Renal cortex interstitium (tissue), 11 donors: Measurements from ENCODE around the gene ALG11. TPM values are rescaled to one million over a fixed set of nuclear protein-coding genes. Genes with fewer than 3 reads are reported as not detected.
"Not testable (repeated sequence)": the region's sequence is repeated elsewhere in the genome, so short reads cannot be mapped to it uniquely, and the experiment has no call there.

Experiments used
- DNase-seq, 11 donors: peaks; one replicate each; pipeline ENCODE4 v3.0.0-alpha.2; 2013; ENCODE audit warnings: low read depth in 9 of 11, low spot score in 4 of 11; ENCODE audit errors: extremely low read depth in 1 of 11
- polyA plus RNA-seq, 3 donors: library from polyadenylated mRNA; unstranded; fragments of 120-200 nt; gene quantifications; one replicate each; pipeline ENCODE4 v1.2.1, GENCODE V29; 2013; ENCODE audit not compliant: insufficient read length in 3 of 3

The ALG11 gene
- polyA plus RNA-seq, 3 donors: 28.8 to 36.8 (median 32.6) TPM

DNA sequence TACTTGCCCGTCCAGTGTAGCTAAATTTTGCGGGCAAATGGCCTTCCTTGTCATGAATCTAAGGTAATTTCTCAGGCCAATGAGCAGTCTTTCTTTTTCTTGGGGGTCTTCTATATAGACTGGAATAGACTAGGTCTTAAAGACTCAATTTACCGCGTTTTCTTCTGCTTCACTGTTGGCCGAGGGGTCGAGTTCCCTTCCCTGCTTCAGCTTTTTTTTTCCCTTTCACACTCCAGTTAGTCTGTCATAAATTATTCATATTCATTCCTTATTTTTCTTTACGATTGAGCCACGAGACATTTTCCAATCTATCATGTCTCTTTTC lies 276 bp downstream of the ALG11 start:
- no peak for DNase-seq

- no peak for DNase-seq
These were observed 4.1 kb downstream of the ALG11 start for GRCh38 chr13:52016296-52016695.

DNA sequence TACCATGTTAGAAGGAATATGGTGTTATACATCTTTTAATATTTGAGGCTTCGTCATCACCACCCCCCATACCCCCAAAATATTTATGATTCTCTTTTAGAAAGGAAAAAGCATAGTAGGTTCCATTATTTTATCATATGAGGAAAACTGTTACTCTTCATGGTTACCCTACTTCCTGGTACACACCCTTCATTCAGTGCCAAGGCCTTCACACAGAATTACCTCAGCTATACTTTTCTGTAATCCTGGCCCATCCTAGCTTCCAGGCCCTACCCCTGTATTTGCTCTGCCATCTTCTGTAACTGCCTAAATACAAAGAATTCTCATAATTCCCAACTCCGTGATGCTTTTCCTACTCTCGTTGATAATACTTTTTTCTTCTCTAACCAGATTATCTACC lies 8.0 kb downstream of the ALG11 start:
- DNase-seq: no peak

DNA sequence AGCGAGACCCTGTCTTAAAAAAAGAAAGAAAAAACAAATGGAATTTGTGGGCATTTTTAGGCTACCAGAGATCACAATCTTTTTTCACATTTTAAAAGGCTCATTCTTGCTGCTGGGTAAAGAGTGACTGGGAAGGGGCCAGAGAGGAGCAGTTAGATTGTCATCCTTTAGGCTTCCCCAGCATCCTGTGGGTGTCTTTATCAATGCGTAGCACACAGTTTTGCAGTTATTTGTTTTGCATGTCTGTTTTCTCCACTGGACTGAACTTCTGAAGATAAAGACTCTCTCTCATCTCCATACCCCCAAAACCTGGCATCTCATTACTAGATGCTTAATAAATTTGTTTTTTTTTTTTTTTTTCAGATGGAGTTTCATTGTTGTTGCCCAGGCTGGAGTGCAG lies 10.2 kb downstream of the ALG11 start:
- DNase-seq: no peak

GRCh38 chr13:52024481-52024880 lies 12.3 kb downstream of the ALG11 start, which contains the start of gene UTP14C:
Gene UTP14C (plus strand): TSS chr13:52024691. CDS start chr13:52028805, 4,114 bp downstream.
- DNase-seq: no peak

DNA sequence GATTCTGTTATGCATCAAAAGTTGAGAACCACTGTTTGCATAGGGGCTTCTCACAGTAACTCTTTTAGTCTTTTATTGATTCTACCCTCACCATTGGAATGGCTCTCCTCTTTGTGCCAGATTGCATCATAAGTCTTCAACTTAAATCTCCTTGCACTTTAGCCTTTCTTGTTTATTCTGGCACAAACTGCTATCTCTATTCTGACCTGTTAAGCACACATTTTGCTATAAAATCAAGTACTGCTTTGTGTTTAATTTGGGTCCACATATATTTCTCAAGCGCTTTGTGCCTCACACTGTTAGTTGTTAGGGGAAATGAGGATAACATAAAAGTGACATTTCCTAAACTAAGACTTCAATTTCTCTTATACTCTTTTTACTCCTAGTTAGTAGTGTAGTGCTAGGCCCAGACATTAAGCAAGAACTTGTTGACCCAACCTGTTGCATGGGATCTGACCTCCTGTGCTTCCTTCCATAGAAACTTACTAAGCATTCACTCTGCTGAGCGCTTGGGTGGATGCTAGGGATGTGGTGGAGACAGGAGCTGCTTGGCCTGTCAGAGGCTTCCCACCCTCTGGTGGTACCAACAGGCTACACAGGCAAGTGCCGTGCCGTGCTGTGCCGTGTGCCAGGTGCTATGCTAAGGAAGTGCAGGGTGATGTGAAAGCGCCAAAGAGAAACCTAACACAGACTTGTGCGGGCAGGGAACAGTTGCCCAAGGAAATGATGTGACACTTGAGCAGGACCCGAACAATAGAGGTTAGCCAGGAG lies 13.5 kb downstream of the ALG11 start:
- no peak for DNase-seq

GRCh38 chr13:52026246-52026626 lies 14.0 kb downstream of the ALG11 start:
- no peak for DNase-seq

DNA sequence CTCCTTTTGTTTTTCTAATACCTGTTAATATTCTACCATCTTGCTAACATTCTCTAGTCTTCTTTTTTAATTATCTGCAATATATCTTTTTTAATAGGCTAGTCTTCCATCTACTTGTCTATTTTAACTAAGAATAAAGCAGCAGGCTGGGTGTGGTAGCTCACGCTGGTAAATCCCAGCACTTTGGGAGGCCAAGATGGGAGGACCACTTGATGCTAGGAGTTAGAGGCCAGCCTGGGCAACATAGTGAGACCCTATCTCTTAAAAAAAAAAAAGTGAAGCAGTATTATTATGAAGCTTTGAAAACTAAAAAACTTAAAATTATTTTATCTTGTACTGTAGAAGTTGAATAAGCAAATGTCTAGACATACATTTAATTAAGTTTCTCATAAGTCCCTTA lies 15.6 kb downstream of the ALG11 start:
- no peak for DNase-seq

- no peak for DNase-seq
These were observed 17.4 kb downstream of the ALG11 start for GRCh38 chr13:52029569-52029968.

- DNase-seq: not testable (repeated sequence)
These were observed 18.2 kb downstream of the ALG11 start for GRCh38 chr13:52030401-52030800.

GRCh38 chr13:52033039-52033438 lies 20.8 kb downstream of the ALG11 start:
- DNase-seq: no peak

DNA sequence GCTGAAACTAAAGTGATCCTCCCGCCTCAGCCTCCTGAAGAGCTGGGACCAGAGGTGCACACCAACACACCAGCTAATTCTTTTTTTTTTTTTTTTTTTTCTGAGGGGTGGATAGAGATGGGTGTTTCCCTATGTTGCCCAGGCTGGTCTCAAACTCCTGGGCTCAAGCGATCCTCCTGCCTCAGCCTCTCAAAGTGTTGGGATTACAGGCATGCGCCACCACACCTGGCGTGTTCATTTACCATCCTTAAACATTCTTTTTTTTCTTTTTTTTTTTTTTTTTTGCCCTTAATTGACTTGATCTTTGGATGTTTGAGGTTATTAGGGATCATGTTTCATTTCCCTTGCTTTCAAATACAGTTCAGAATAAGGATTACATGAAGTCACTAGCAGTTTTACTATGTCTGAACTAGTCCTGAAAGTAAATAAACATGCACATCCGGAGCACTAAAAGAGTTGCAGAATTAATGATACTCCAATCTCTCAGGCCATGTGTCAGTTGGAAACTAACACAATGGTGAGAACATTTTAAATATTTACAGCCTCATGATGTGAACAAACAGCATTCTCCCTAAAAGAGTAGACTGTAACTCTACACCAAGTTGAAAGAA lies 22.5 kb downstream of the ALG11 start:
- DNase-seq: peak in 2 of 11 donors; percentile 4 to 8

DNA sequence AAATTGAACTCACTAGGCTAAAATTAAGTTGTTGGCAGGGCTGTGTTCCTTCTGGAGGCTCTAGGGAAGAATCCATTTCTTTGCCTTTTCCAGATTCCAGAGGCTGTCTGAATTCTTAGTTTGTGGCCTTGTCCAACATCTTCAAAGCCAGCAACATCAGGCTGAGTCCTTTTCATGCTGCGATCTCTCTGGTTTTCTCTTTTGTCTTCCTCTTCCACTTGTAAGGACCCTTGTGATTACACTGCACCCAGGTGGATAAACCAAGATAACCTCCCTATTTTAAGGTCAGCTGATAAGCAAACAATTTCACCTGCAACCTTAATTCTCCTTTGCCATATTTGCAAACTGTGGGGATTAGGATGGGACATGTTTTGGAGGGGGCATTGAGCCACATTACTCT lies 23.8 kb downstream of the ALG11 start:
- no peak for DNase-seq

DNA sequence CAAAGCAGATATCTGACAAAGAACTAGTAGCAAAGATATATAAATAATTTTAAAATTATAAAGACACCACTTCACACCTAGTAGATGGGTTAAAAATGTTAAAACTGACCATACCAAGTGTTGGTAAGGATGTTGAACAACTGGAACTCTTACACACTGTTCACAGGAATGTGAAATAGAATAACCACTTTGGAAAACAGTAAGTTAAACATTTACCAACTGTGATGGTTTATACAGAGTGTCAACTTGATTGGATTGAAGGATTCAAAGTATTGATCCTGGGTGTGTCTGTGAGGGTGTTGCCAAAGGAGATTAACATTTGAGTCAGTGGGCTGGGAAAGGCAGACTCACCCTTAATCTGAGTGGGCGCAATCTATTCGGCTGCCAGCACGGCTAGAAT lies 31.5 kb downstream of the ALG11 start:
- no peak for DNase-seq

DNA sequence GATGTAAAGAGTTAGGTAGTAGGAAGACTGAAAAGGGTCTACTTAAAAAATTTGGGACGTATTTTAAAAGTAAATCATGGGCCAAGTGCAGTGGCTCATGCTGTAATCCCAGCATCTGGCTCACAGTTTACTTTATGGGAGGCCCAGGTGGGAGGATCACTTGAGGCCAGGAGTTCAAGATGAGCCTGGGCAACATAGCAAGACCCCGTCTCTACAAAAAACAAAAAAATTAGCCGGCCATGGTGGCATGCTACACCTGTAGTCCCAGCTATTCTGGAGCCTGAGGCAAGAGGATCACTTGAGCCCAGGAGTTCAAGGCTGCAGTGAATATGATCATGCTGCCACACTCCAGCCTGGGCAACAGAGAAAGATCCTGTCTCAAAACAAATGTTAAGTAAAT lies 35.3 kb downstream of the ALG11 start:
- no peak for DNase-seq

- DNase-seq: no peak
These were observed 36.3 kb downstream of the ALG11 start for GRCh38 chr13:52048516-52048915.

DNA sequence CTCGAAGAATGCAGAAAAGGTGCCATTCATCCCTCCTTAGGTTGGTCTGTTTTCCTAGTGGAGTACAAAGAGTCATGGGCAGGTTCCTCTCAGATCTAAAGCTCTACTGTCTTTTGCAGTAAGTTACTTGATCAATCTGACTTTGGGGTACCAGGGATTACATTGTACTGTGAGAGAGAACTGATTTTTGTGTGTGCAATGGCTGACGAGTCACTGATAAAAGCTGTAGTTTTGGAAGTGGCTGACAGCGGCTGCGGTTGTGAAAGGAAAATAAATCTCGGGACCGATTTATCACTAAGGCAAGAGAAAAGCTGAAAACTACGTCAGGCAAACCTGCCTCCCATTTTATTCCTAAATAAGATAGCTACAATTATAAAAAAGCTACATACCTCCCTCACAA lies 39.2 kb downstream of the ALG11 start:
- DNase-seq: no peak

DNA sequence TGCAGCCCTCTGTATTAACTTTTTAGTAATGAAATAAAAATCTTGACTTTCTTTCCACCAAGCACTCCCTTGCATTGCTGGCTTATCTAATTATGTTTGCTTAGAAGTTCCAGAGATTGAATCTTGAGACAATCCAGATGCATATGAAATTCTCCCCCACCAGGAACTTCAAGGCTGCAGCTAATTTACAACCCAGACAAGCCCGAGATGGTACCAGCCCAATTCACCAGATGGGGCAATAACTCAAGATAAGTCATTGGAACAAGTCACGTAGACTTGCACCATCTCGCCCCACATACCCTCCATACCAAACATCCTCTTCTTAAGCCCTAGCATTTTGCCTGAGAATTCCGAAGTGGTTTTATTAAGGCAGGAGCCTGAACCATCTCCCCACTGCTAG lies 41.3 kb downstream of the ALG11 start:
- no peak for DNase-seq

- DNase-seq: not testable (repeated sequence)
These were observed 48.9 kb downstream of the ALG11 start for GRCh38 chr13:52061064-52061463.

- no peak for DNase-seq
These were observed 49.4 kb downstream of the ALG11 start for GRCh38 chr13:52061587-52061986.

GRCh38 chr13:52067237-52067636 lies 55.0 kb downstream of the ALG11 start:
- DNase-seq: no peak
